Nephron progenitor cell (in vitro differentiated cells): ENCODE measurements around the gene TMOD3.

Source experiments
- DNase-seq: peaks from one replicate; pipeline ENCODE4 v3.0.0; 2021
- H3K27ac Mint-ChIP-seq: 2 replicates; pipeline ENCODE4 v1.8.0; 2021; ENCODE audit warnings: mild to moderate bottlenecking, moderate library complexity, mixed read lengths
- H3K27me3 Mint-ChIP-seq: 2 replicates; pipeline ENCODE4 v1.8.0; 2021; ENCODE audit warnings: mild to moderate bottlenecking, low read depth, mixed read lengths; ENCODE audit not compliant: poor library complexity
- H3K36me3 Mint-ChIP-seq: 2 replicates; pipeline ENCODE4 v1.8.0; 2021; ENCODE audit warnings: low read depth, mixed read lengths
- H3K4me1 Mint-ChIP-seq: 2 replicates; pipeline ENCODE4 v1.8.0; 2021; ENCODE audit warnings: mixed read lengths
- H3K4me3 Mint-ChIP-seq: 2 replicates; pipeline ENCODE4 v1.8.0; 2021; ENCODE audit warnings: mild to moderate bottlenecking, moderate library complexity, mixed read lengths
- H3K9me3 Mint-ChIP-seq: 2 replicates; pipeline ENCODE4 v1.8.0; 2021; ENCODE audit warnings: mild to moderate bottlenecking, moderate library complexity, mixed read lengths
- TF ChIP-seq, protein P1 (sequence below): fragments of 200-600 bp; sonication (generic); IDR thresholded peaks from 2 replicates; pipeline ENCODE4 v1.5.0; 2021; ENCODE audit warnings: antibody characterized with exemption

Gene TMOD3

DNA sequence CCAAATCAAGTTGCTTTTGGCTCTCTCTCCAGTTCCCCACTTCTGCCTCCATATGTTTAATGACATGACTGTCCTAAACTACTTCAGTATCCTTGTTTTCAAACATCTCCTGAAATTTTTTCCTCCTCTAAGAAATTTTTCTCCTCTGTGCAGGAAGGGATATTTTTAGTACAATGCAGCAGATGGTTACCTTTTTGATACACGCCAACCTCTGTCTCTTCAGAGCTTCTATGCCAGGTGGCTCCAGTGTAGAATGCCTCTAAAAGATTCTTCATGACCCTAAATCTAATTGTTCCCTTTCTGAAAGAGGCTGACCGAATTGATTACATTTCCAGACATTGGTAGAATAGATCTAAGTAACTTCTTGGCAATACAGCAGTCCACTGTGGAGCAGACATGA, 33.7 kb downstream of the TMOD3 start:
- H3K27me3 Mint-ChIP-seq = no peaks in the 10 kb centered on the region
- DNase-seq = no peak
- H3K27ac Mint-ChIP-seq = no peak overlapping the region
- H3K9me3 Mint-ChIP-seq = peaks cover 4% of the 10 kb centered on the region
- peaks cover 49% of the 10 kb centered on the region for H3K36me3 Mint-ChIP-seq
- TF ChIP-seq, protein P1, sequence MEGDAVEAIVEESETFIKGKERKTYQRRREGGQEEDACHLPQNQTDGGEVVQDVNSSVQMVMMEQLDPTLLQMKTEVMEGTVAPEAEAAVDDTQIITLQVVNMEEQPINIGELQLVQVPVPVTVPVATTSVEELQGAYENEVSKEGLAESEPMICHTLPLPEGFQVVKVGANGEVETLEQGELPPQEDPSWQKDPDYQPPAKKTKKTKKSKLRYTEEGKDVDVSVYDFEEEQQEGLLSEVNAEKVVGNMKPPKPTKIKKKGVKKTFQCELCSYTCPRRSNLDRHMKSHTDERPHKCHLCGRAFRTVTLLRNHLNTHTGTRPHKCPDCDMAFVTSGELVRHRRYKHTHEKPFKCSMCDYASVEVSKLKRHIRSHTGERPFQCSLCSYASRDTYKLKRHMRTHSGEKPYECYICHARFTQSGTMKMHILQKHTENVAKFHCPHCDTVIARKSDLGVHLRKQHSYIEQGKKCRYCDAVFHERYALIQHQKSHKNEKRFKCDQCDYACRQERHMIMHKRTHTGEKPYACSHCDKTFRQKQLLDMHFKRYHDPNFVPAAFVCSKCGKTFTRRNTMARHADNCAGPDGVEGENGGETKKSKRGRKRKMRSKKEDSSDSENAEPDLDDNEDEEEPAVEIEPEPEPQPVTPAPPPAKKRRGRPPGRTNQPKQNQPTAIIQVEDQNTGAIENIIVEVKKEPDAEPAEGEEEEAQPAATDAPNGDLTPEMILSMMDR = no peak
- H3K4me1 Mint-ChIP-seq = peaks cover 6% of the 10 kb centered on the region
- no peak overlapping the region for H3K4me3 Mint-ChIP-seq

DNA sequence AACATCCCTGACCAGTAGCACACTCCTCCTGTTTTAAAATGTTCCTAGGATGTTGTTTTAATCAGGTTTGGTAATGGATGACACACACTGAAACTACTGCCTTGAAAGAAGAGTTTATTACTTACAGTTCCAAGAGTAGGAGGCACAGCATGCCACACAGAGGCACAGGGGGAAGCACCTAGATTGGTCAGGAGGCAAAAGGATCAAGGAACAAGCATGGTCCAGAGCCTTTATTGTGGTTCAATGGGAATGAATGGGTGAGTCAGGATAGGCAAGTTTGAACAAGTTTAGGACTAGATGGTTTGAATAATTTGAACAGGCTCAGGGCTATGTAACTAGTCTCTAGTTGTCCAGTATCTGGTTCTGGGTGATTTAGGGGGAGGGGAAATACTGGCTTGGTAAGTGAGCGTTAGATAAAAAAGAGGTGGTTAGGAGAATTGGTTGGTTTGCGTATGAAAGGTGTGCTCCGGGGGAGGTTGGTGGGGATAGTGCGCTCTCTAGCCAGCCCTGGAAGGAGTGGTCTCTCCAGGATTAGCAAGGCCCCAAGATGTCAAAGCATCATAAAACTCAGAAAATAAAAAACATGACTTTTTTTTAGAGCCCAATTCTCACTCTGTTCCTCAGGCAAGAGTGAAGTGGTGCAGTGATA, 35.1 kb downstream of the TMOD3 start:
- Mint-ChIP-seq H3K9me3 (peaks cover 4% of the 10 kb centered on the region), H3K27ac (no peak overlapping the region), H3K4me3 (no peak overlapping the region), H3K36me3 (peaks cover 50% of the 10 kb centered on the region), H3K4me1 (peaks cover 6% of the 10 kb centered on the region), H3K27me3 (no peaks in the 10 kb centered on the region)
- no peak for DNase-seq
- TF ChIP-seq, protein P1 = no peak

DNA sequence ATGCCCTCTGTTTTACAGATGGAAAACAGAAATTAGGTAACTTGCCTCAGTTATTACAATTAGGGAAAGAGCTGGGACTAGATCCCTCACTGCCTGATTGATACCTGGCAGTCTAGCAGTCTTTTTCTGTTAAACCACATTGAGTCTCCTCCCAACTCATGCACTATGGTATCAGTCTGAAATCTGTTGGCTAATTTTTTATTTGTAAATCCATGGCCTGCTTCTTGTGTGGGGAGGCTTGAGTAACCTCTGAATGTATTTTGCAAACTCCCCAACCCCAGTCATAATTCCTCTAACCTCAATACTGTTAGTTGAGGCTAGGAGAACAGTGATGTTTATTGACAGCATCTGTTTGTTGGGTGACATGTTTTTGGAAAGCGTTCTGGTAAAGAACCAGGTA, 35.9 kb downstream of the TMOD3 start:
- no peak overlapping the region for H3K27ac Mint-ChIP-seq
- peaks cover 6% of the 10 kb centered on the region for H3K4me1 Mint-ChIP-seq
- H3K9me3 Mint-ChIP-seq = peaks cover 4% of the 10 kb centered on the region
- no peak overlapping the region for H3K4me3 Mint-ChIP-seq
- no peaks in the 10 kb centered on the region for H3K27me3 Mint-ChIP-seq
- DNase-seq = no peak
- TF ChIP-seq, protein P1 = no peak
- H3K36me3 Mint-ChIP-seq = peaks cover 48% of the 10 kb centered on the region

DNA sequence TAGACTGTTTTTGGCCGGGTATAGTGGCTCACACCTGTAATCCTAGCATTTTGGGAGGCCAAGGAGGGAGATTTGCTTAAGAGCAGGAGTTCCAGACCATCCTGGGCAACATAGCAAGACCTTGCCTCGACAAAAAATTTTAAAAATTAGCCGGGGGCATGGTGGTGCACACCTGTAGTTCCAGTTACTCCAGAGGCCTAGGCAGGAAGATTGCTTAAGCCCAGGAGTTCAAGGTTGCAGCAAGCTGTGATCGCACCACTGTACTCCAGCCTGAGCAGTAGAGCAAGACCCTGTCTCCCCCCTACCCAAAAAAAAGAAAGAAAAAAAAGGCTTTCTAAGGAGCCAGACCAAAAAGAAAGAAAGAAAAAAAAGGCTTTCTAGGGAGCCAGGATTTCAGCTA, 36.7 kb downstream of the TMOD3 start:
- peaks cover under 1% of the 10 kb centered on the region for H3K9me3 Mint-ChIP-seq
- peaks cover 2% of the 10 kb centered on the region for H3K4me1 Mint-ChIP-seq
- no peak for DNase-seq
- no peak overlapping the region for H3K27ac Mint-ChIP-seq
- no peak overlapping the region for H3K4me3 Mint-ChIP-seq
- H3K27me3 Mint-ChIP-seq = no peaks in the 10 kb centered on the region
- H3K36me3 Mint-ChIP-seq = peaks cover 52% of the 10 kb centered on the region
- TF ChIP-seq, protein P1 = no peak

DNA sequence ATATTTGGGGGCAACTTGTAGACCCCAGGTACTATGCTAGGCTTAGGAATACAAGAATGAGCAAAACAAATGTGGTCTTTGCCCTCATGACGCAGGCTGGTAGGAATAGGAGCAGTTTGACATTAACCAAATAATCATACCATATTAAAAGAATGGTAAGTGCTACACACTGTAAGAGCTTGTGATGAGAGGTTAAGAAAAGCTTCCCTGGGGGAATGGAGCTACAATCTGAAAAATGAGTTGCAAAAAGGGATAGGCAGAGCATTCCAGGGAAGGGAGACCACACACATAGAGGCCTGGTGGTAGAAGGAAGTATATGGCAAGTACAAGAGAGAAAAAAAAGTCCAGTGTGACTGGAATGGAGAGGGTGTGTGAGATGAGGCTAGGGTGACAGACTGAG, 37.3 kb downstream of the TMOD3 start:
- H3K4me1 Mint-ChIP-seq = no peaks in the 10 kb centered on the region
- peaks cover 55% of the 10 kb centered on the region for H3K36me3 Mint-ChIP-seq
- no peak for DNase-seq
- H3K27ac Mint-ChIP-seq = no peak overlapping the region
- no peak overlapping the region for H3K4me3 Mint-ChIP-seq
- TF ChIP-seq, protein P1 = no peak
- no peaks in the 10 kb centered on the region for H3K27me3 Mint-ChIP-seq
- H3K9me3 Mint-ChIP-seq = no peaks in the 10 kb centered on the region

DNA sequence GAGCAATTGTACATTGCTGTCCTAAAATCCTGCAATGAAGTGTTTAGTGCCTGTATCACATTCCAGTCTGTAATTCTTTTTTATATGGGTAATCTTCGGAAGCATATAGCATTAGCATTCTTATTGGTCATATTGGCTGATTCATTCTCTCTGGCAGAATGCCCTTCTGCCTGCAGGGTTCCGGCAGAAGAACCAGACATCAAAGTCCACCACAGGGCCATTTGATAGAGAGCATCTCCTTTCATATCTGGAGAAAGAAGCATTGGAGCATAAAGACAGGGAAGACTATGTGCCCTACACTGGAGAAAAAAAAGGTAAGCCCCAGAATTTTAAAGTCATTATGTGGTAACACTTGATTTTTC, 39.6 kb downstream of the TMOD3 start:
- Mint-ChIP-seq H3K4me1 (no peaks in the 10 kb centered on the region), H3K36me3 (peaks cover 42% of the 10 kb centered on the region), H3K27me3 (no peaks in the 10 kb centered on the region), H3K4me3 (no peak overlapping the region), H3K27ac (no peak overlapping the region), H3K9me3 (no peaks in the 10 kb centered on the region)
- TF ChIP-seq, protein P1 = no peak
- DNase-seq = no peak
